NCI-H1436 (cell line): Measurements from ENCODE around the gene POLG2.
"Not testable (repeated sequence)": the region's sequence is repeated elsewhere in the genome, so short reads cannot be mapped to it uniquely, and the experiment has no call there.

Source experiments
- DNase-seq: peaks from one replicate; lab custom pipeline; 2025; lab: John Stamatoyannopoulos, UW

POLG2 gene

GRCh38 chr17:64505340-64506200 lies 8.7 kb upstream of the POLG2 start:
- DNase-seq = peak; percentile 89

DNA sequence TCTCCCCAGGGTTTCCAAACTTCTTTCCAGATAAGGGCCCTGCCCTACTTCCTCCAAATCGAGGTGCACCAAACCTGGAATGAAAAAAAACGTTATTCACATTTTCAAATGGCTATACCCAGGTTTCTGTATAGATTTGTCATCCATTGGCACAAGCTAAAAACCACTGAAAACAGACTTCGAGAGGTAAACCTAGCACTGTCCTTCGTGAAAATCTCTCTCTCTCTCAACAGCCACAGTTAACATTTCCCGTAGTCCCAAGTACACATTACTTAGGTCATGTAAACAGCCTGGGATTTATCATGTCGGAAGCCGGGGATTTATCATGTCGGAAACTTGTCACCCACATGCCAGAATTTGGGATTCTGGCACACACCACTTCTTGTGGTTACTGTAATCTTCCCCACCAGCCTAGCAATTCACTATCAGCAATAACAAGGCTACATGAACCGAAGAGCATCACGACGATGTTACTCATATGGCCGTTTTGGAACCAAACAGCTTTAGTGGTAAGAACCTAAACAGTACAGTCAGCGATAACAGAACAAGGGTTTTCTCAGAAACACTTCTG lies 8.0 kb upstream of the POLG2 start:
- no peak for DNase-seq

DNA sequence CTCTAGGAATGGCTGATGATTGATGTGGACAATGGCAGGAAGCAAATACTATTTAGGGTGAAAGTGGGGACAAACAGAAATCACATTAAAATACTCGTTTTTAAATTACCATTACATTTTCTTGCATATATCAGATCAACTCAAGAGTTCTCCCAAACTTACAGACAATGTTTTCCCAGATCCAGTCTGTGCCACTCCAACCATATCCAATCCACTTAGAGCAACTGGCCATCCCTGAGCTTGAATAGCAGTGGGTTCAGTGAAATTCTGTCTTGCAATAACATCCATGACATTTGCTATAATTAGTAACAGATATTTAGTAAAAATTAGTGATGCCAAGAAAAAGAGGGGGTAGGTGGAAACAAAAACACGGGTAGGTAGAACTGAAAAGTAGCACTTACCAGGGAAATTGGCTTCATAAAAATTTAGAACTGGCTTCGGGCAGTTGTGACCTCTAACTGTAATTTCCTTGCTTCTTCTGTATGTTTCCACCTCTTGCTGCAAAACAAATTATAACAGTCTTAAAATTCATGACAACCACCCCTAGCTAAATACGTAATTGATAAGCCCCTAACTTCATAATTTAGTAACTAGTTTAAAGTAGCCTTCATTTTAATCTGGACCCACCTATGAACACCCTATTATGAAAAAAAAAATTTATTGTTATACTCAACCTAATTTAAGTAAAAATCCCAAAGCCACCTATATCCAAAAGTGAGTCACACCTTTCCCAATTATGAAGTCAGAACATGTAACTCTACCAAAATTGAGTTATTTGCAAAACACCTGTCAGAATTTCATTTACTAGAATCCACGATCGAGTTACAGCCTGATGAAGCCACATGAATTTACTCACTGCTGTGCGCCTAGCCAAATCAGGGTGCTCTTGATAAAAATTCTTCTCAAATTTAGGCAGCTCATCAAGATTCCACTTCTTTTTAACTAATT lies 7.2 kb upstream of the POLG2 start:
- no peak for DNase-seq

DNA sequence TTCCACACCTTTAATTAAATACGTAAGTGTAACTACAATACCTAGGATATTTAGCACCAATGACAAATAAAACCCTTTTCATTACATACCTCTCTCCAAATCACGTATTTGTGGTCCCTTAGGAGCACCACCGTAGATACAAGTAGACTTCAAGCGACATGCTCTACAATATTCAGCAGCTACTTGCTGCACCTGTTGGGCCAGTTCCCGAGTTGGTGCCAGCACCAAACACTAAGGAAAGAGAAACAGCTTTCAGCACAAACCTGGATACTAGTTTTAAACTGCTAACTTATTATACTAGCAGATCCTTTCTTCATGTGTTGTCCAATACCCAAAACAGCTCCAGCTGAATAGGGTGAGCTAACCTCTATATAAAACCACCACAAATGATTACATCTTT lies 6.5 kb upstream of the POLG2 start:
- no peak for DNase-seq

DNA sequence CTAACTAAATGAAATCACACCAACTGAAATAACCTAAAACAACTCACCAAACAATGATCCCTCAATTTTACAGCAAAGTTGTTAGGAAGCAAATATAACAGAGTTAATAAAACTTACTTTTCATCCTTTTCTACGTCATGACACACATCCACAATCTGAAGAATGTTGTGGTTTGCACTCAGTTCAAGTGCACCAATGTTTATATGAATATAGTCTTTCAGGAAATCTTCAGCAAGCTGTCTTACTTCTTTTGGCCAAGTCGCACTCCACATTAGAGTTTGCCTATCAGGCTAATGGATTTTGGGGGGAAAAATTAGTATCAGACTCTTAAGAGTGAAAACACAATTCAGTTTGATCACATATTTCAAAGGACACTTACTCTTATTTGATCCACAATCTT lies 6.0 kb upstream of the POLG2 start:
- no peak for DNase-seq

GRCh38 chr17:64502021-64502420 lies 5.2 kb upstream of the POLG2 start:
- DNase-seq = no peak

- DNase-seq = no peak
These were observed 4.3 kb upstream of the POLG2 start for GRCh38 chr17:64500862-64501765.

DNA sequence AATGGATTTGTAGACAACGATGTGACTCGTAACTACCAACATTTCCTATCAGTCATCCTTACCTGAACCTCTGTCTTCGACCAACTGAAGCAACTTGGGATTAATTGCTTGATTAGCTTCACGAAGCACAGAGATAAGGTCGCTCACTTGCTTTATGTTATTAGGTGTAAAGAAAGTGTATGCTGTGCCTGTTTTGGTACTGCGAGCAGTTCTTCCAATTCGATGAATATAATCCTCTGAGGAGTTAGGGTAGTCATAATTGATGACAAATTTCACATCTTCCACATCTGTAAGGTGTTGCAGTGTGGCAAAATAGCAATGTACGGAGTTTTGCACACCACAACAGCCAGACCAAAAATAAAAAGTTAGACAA lies 3.6 kb upstream of the POLG2 start:
- DNase-seq = no peak

- DNase-seq = no peak
These were observed 3.1 kb upstream of the POLG2 start for GRCh38 chr17:64499805-64500486.

- no peak for DNase-seq
These were observed 1.7 kb upstream of the POLG2 start for GRCh38 chr17:64498308-64499203.

DNA sequence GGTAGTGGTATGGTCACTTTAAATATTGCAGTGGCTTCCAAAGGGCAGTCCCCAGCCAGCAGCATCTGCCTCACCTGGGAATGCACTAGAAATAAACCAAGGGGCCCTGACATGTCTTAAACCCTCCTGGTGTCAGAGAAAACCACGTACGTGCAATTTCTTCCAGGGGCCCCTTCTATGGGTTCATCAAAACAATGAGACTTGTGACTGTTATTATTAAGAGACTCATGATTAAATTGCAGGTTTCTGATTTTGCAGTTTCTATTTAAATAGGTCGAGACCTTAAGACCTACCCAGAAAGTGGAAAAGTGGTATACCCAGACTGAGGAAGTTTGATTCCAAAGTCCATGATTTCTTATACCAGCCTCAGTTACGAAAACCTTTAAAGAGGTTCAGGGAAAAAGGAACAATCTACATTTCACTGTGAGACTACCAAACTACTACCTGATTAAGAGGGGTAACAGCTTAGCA lies 746 bp upstream of the POLG2 start:
- no peak for DNase-seq

DNA sequence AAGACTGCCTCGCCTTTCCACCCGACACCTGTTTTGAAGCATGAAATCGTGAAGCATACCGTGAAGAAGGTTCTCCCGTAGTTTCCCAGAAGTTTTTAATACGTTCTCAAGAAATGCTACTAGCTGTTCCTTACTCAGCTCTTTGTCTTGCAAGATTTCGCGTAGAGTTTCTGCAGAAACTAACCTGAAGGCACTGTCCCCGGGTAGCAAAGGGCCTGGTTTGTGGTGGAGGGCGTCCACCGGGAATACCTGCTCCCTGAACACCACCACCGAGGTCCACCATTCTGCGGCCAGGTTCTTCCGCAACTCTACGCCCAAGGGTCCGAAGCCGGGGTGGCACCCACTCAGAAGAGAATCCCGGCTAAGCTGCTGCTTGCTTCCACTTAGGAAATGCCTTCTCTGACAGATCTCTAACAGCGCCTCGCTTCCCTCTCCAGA lies 487 bp downstream of the POLG2 start:
- DNase-seq = no peak

- DNase-seq = not testable (repeated sequence)
These were observed 1.6 kb downstream of the POLG2 start for GRCh38 chr17:64495300-64495699.

DNA sequence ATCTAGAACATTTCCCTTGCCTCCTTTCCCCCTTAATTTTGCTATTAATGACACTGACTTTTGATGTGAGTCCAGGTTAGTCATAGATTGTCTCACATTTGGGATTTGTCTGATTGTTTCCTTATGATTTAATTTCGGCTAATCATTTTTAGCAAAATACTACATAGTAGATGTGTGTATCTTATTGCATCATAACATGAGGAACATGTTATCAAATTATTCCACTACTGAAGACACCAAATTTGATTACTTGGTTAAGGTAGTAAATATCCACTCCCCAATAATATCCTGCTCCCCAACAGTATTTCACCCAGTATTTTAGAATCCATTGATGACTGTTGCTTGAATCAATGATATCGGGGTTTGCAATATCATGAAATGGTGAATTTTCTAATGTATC lies 2.7 kb downstream of the POLG2 start:
- no peak for DNase-seq

- DNase-seq = no peak
These were observed 4.3 kb downstream of the POLG2 start for GRCh38 chr17:64492481-64493109.

- no peak for DNase-seq
These were observed 4.9 kb downstream of the POLG2 start for GRCh38 chr17:64491994-64492393.

GRCh38 chr17:64491034-64491860 lies 5.6 kb downstream of the POLG2 start:
- no peak for DNase-seq

DNA sequence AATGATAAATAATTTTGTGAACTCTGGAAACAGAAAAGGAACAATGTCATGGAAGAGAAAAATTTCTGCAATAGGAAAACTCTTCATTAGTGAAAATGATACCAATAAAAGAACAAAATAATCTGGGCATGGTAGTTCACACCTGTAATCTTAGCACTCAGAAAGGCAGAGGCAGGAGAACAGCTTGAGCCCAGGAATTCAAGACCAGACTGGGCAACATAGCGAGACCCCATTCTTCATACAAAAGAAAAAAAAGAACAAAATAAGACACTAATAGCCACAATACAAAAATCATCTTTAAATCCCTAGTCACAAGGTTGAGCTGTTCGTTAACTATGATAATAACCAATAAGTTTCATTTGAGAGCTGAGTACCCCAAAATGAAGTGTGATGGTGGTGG lies 8.6 kb downstream of the POLG2 start:
- no peak for DNase-seq
